A549 (cell line): Measurements from ENCODE around the gene KIF1A. TPM values are rescaled to one million over a fixed set of nuclear protein-coding genes. Genes with fewer than 3 reads are reported as not detected.

Experiments
- ATAC-seq, 2 experiments: fragments of 200-7000 bp in 1 of 2; fragments of >200 bp in 1 of 2; cut with Nextera tagmentation in 1 of 2; cut with Tn5 transposase in 1 of 2; 3 replicates each; pipeline versions ENCODE4 v1.8.0 to v1.9.1; 2018 to 2020; ENCODE audit warnings: mild to moderate bottlenecking in 1 of 2, moderate library complexity in 1 of 2
- CTCF ChIA-PET: fragments of 300-600 bp; sonication (Branson Sonifier 250); formaldehyde crosslinking; extraction: SDS; loops from one replicate; lab custom pipeline; 2021; ENCODE audit warnings: antibody characterized with exemption, inconsistent platforms; lab: Yijun Ruan, JAX
- POLR2A ChIA-PET: fragments of 350-600 bp; formaldehyde crosslinking; extraction: SDS; loops from one replicate; lab custom pipeline; 2021; ENCODE audit warnings: antibody characterized with exemption, inconsistent platforms; lab: Yijun Ruan, JAX
- DNase-seq, 2 experiments: peaks; one replicate each; pipeline versions ENCODE4 v3.0.0 to v3.0.0-alpha.2; 2011 to 2016; ENCODE audit warnings: low read depth in 1 of 2, low spot score in 1 of 2
- FAIRE-seq: peaks from 2 replicates; lab custom pipeline; 2011; peaks lifted over from hg19 to GRCh38; lab: Jason Lieb, UNC
- H3K27ac ChIP-seq, 2 experiments: fragments of >200 bp; sonication (Bioruptor Twin); formaldehyde crosslinking; 3 replicates each; pipeline ENCODE4 v1.5.1; 2016 to 2017
- H3K4me1 ChIP-seq: fragments of >200 bp; sonication (Bioruptor Twin); formaldehyde crosslinking; 3 replicates; pipeline ENCODE4 v1.6.1; 2016
- H3K4me2 ChIP-seq: fragments of >200 bp; sonication (Bioruptor Twin); formaldehyde crosslinking; 3 replicates; pipeline ENCODE4 v1.6.1; 2016
- H3K4me3 ChIP-seq: fragments of >200 bp; sonication (Bioruptor Twin); formaldehyde crosslinking; 3 replicates; pipeline ENCODE4 v1.5.1; 2016
- H3K9me3 ChIP-seq: fragments of >200 bp; sonication (Bioruptor Twin); formaldehyde crosslinking; 3 replicates; pipeline ENCODE4 v1.6.1; 2016
- CBX2 ChIP-seq: fragments of 200-600 bp; sonication (generic); IDR thresholded peaks from 2 replicates; pipeline ENCODE4 v1.6.1; 2016; ENCODE audit warnings: low read depth, mild to moderate bottlenecking, borderline replicate concordance
- CHD4 ChIP-seq: fragments of 200-600 bp; sonication (generic); IDR thresholded peaks from 2 replicates; pipeline ENCODE4 v1.6.1; 2016; ENCODE audit warnings: antibody characterized with exemption, mild to moderate bottlenecking, borderline replicate concordance
- EHF ChIP-seq: fragments of 250-450 bp; sonication (Bioruptor Pico); IDR thresholded peaks from 2 replicates; pipeline ENCODE4 v1.5.0; 2020; ENCODE audit warnings: mild to moderate bottlenecking
- ESRRA ChIP-seq: fragments of 150-350 bp; IDR thresholded peaks from 2 replicates; pipeline ENCODE4 v1.6.1; 2014; ENCODE audit warnings: mild to moderate bottlenecking, low read length, borderline replicate concordance
- HOXB5 ChIP-seq: fragments of 250-450 bp; sonication (Bioruptor Pico); IDR thresholded peaks from 2 replicates; pipeline ENCODE4 v1.5.0; 2020; ENCODE audit warnings: mild to moderate bottlenecking, moderate library complexity
- KDM1A ChIP-seq: fragments of 200-600 bp; sonication (generic); IDR thresholded peaks from 2 replicates; pipeline ENCODE4 v1.6.1; 2016; ENCODE audit warnings: low read depth, mild to moderate bottlenecking
- KDM5A ChIP-seq: fragments of 200-600 bp; sonication (generic); IDR thresholded peaks from 2 replicates; pipeline ENCODE4 v1.6.1; 2016; ENCODE audit warnings: antibody characterized with exemption, mild to moderate bottlenecking
- NPAS2 ChIP-seq: fragments of 250-450 bp; sonication (Bioruptor Pico); IDR thresholded peaks from 2 replicates; pipeline ENCODE4 v1.8.0; 2022; ENCODE audit warnings: mild to moderate bottlenecking, moderate library complexity, borderline replicate concordance
- NR3C1 ChIP-seq: fragments of >200 bp; sonication (Bioruptor Twin); formaldehyde crosslinking; IDR thresholded peaks from 3 replicates; pipeline ENCODE4 v1.6.1; 2017
- RAD21 ChIP-seq, 2 experiments: fragments of >200 bp in 1 of 2; sonication (Bioruptor Twin) in 1 of 2; formaldehyde crosslinking in 1 of 2; IDR thresholded peaks in 1 of 2; conservative IDR thresholded peaks in 1 of 2; 2 replicates in 1 of 2; 3 replicates in 1 of 2; pipeline ENCODE4 v1.6.1; 2012 to 2018; ENCODE audit warnings: inconsistent platforms in 1 of 2
- SMC3 ChIP-seq: fragments of >200 bp; sonication (Bioruptor Twin); formaldehyde crosslinking; IDR thresholded peaks from 3 replicates; pipeline ENCODE4 v1.6.1; 2018; ENCODE audit warnings: inconsistent platforms
- SREBF2 ChIP-seq: fragments of 450-650 bp; IDR thresholded peaks from 2 replicates; pipeline ENCODE4 v1.6.1; 2014; ENCODE audit warnings: mild to moderate bottlenecking, moderate library complexity
- WGBS: methylation state at CpG from one replicate; pipeline ENCODE4 v1.1.6; 2017; ENCODE audit errors: missing lambda C conversion rate; 5-methylcytosine and 5-hydroxymethylcytosine counted together
- polyA plus RNA-seq, 4 experiments: library from polyadenylated mRNA; depleted of rRNA in 3 of 4; stranded (reverse); fragments of >200 nt; fragmentation: RNase III in 1 of 4; extraction: RNeasy Plus Mini Kit Qiagen cat#74134 plus additional on column Dnase treatment in 1 of 4; gene quantifications; 2 replicates in 3 of 4; 3 replicates in 1 of 4; pipeline ENCODE4 v1.2.3, GENCODE V29; 2011 to 2017
- TF ChIP-seq, protein P1 (sequence below): fragments of 200-600 bp; sonication (generic); IDR thresholded peaks from 2 replicates; pipeline ENCODE4 v1.6.1; 2016; ENCODE audit warnings: antibody characterized with exemption, mild to moderate bottlenecking, moderate library complexity
- TF ChIP-seq, protein P2 (sequence below): fragments of >200 bp; sonication (Bioruptor Twin); formaldehyde crosslinking; IDR thresholded peaks from 3 replicates; pipeline ENCODE4 v1.5.1; 2016
- TF ChIP-seq, protein P3 (sequence below): fragments of 450-650 bp; IDR thresholded peaks from 2 replicates; pipeline ENCODE4 v1.6.1; 2014; ENCODE audit warnings: antibody characterized with exemption

The KIF1A gene
- polyA plus RNA-seq, 2 of the 4 experiments (the other 2 are of a cell fraction): 0.28 to 0.50 TPM

DNA sequence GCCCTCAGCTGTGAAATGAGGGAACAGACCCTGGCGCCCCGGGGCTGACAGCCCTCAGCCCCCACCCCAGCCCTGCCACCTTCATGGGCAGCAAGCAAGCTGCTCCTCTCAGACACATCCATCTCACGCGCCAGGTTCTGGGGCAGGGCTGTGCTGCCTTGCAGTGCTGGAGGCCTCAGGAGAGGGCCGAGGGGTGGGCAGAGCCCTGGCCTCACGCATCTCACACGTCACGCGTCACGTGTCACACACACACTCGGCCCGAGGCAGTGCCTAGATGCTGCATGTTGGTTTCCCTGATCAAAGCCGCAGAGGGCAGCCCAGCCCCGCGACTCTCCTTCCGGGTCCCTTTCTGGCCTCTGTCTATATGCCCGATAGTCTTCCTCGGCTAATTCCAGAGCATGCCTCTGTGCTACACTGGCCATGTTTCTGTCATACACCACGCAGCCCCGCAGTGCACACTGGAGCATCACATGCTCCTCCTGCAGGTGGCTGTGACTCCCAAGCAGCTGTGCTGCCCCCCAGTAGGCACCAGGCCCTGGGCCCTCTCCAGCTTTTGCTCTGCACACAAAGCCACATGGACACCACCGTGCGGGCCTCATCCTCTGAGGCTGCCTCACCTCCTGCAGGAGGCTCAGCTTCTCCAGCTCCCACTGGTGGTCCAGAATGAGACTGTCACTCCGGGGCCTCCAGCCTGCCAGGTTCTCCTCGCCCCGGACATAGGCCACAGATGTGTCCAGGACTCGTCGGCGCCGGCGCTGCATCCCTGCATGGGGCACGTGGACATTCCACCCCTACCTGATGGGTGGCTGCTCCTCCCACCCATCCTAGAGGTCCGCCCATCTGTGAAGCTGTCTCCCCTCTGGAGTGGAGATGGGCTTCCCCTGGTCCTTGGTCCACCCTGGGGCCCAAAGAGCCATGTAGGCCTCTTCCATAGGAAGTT, 97.0 kb downstream of the KIF1A start:
- whole genome bisulfite sequencing: 76% methylated on average over 28 of the region's 32 CpGs
- peak; percentile 28 to 45; a peak in 4 of 6 replicates for ATAC-seq
- DNase-seq: no peak

DNA sequence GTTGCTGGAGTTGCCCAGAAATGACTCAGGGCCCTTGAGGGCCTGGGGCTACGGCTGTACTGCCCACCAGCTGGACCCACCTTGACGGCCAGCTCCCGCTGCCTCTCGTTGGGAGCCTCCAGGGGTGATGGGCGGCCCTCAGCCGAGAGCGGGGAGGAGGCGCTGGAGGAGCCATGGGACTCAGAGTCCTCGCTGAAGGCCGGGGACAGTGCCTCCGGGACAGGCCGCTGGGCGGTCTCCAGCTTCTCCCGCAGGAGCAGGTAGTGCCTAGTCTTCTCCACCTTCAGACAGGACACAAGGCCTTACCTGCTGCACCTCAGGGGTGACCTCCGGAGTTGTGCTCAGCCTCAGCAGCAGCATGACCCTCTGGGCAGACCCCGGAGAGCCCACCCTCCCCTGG, 97.6 kb downstream of the KIF1A start:
- H3K27ac ChIP-seq: no peak overlapping the region
- POLR2A ChIA-PET: no interaction called here
- DNase-seq: no peak
- H3K4me3 ChIP-seq: no peak overlapping the region
- FAIRE-seq: no peak
- no peak overlapping the region for H3K4me2 ChIP-seq
- 72% methylated on average over 14 of the region's 16 CpGs for WGBS
- ATAC-seq: no peak
- no peak for TF ChIP-seq KDM1A
- CTCF ChIA-PET: no interaction called here
- no peaks in the 10 kb centered on the region for H3K9me3 ChIP-seq
- H3K4me1 ChIP-seq: no peaks in the 10 kb centered on the region

More for the DNA sequence above, 97.0 kb downstream of the KIF1A start:
- H3K4me3 ChIP-seq: no peak overlapping the region
- no peak for FAIRE-seq
- no peak overlapping the region for H3K27ac ChIP-seq
- H3K4me1 ChIP-seq: no peaks in the 10 kb centered on the region
- TF ChIP-seq NR3C1 (no peak), KDM5A (no peak), CHD4 (no peak), EHF (CRISPR knock-in tag) (no peak), ESRRA (no peak), CBX2 (no peak), SMC3 (no peak), NPAS2 (CRISPR knock-in tag) (no peak), KDM1A (no peak), RAD21 (conservative IDR thresholded peaks at IDR 0.05 in 1 of 2, IDR thresholded peaks at IDR 0.05 in 1 of 2) (no peak), SREBF2 (no peak), HOXB5 (CRISPR knock-in tag) (no peak)
- TF ChIP-seq, protein P1, sequence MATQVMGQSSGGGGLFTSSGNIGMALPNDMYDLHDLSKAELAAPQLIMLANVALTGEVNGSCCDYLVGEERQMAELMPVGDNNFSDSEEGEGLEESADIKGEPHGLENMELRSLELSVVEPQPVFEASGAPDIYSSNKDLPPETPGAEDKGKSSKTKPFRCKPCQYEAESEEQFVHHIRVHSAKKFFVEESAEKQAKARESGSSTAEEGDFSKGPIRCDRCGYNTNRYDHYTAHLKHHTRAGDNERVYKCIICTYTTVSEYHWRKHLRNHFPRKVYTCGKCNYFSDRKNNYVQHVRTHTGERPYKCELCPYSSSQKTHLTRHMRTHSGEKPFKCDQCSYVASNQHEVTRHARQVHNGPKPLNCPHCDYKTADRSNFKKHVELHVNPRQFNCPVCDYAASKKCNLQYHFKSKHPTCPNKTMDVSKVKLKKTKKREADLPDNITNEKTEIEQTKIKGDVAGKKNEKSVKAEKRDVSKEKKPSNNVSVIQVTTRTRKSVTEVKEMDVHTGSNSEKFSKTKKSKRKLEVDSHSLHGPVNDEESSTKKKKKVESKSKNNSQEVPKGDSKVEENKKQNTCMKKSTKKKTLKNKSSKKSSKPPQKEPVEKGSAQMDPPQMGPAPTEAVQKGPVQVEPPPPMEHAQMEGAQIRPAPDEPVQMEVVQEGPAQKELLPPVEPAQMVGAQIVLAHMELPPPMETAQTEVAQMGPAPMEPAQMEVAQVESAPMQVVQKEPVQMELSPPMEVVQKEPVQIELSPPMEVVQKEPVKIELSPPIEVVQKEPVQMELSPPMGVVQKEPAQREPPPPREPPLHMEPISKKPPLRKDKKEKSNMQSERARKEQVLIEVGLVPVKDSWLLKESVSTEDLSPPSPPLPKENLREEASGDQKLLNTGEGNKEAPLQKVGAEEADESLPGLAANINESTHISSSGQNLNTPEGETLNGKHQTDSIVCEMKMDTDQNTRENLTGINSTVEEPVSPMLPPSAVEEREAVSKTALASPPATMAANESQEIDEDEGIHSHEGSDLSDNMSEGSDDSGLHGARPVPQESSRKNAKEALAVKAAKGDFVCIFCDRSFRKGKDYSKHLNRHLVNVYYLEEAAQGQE: no peak
- TF ChIP-seq, protein P2, sequence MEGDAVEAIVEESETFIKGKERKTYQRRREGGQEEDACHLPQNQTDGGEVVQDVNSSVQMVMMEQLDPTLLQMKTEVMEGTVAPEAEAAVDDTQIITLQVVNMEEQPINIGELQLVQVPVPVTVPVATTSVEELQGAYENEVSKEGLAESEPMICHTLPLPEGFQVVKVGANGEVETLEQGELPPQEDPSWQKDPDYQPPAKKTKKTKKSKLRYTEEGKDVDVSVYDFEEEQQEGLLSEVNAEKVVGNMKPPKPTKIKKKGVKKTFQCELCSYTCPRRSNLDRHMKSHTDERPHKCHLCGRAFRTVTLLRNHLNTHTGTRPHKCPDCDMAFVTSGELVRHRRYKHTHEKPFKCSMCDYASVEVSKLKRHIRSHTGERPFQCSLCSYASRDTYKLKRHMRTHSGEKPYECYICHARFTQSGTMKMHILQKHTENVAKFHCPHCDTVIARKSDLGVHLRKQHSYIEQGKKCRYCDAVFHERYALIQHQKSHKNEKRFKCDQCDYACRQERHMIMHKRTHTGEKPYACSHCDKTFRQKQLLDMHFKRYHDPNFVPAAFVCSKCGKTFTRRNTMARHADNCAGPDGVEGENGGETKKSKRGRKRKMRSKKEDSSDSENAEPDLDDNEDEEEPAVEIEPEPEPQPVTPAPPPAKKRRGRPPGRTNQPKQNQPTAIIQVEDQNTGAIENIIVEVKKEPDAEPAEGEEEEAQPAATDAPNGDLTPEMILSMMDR: no peak
- TF ChIP-seq, protein P3, sequence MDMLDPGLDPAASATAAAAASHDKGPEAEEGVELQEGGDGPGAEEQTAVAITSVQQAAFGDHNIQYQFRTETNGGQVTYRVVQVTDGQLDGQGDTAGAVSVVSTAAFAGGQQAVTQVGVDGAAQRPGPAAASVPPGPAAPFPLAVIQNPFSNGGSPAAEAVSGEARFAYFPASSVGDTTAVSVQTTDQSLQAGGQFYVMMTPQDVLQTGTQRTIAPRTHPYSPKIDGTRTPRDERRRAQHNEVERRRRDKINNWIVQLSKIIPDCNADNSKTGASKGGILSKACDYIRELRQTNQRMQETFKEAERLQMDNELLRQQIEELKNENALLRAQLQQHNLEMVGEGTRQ: no peak
- ChIA-PET POLR2A (no interaction called here), CTCF (interaction anchor here (1.5 kb wide), 1 partner anchor 15 kb away, joined by 4 read pairs; no protein-coding TSS in a partner anchor)
- H3K4me2 ChIP-seq: no peak overlapping the region
- no peaks in the 10 kb centered on the region for H3K9me3 ChIP-seq
